ENCODE measurements around the gene SNRNP48. TPM values are rescaled to one million over a fixed set of nuclear protein-coding genes. Genes with fewer than 3 reads are reported as not detected.
A peak's percentile ranks its signal among the peaks of the same experiment; 100 is the strongest.

SNRNP48 gene
- total and polyA plus RNA-seq, 2 of the 4 experiments (the other 2 are of a cell fraction): 5.2 to 6.2 TPM

GRCh38 chr6:7540595-7540994, 49.4 kb upstream of the SNRNP48 start:
- no peak for ATAC-seq (ENCODE audit: low read depth)
- H2BK20ac ChIP-seq (ENCODE audit: low read depth, low read length): no peak overlapping the region
- H4K5ac ChIP-seq (ENCODE audit: low read depth, low read length): peak overlapping the region; percentile 59
- H3K56ac ChIP-seq (ENCODE audit: extremely low read depth, insufficient read depth, low read length): no peak overlapping the region
- intact Hi-C loops (cut with micrococcal nuclease) (loop anchor here (5.0 kb wide), 1 partner anchor 228 kb away; the partner anchor contains the start of gene SSR1), in situ Hi-C loops (cut with MboI; ENCODE audit: low sequenced_read_pairs) (no loop called here), dilution Hi-C loops (cut with HindIII; ENCODE audit: low sequenced_read_pairs, unreplicated experiment) (no loop called here)
- peak overlapping the region; percentile 83 for H2AK9ac ChIP-seq (replicated peaks; ENCODE audit: low read depth, low read length, poor library complexity)
- ChIA-PET POLR2A (ENCODE audit: unreplicated experiment) (interaction anchor here (0.5 kb wide), 1 partner anchor 22 kb away, joined by 13 read pairs; no protein-coding TSS in a partner anchor), CTCF (no interaction called here)
- peaks cover 7% of the 10 kb centered on the region for H3K4me1 ChIP-seq (ENCODE audit: control insufficient read depth, insufficient read depth, low read length)
- H3K27ac ChIP-seq (ENCODE audit: insufficient read depth, low read length): no peak overlapping the region
- H2AFZ ChIP-seq (replicated peaks; ENCODE audit: low read length, poor library complexity): peak overlapping the region; percentile 86
- H3K9me3 ChIP-seq (ENCODE audit: control insufficient read depth, insufficient read depth, low read length): no peaks in the 10 kb centered on the region
- peak overlapping the region; percentile 85 for H2BK5ac ChIP-seq (ENCODE audit: low read depth, low read length, poor library complexity, severe bottlenecking)
- no peaks in the 10 kb centered on the region; the same call in 1 of the 2 replicates for H4K20me1 ChIP-seq (ENCODE audit: insufficient read depth, low read length)
- H3K9me1 ChIP-seq (ENCODE audit: insufficient read depth, low read length): peaks cover 7% of the 10 kb centered on the region
- H2BK15ac ChIP-seq (ENCODE audit: low read depth, low read length): no peak overlapping the region; the same call in 2 of the 3 replicates
- H3K23ac ChIP-seq (ENCODE audit: low read depth, low read length): peak overlapping the region; percentile 68; the same call in 1 of the 2 replicates
- no peak overlapping the region; the same call in 1 of the 2 replicates for H2AK5ac ChIP-seq (ENCODE audit: low read depth, low read length)
- peak overlapping the region; percentile 98; the same call in 1 of the 2 replicates for H3K4me3 ChIP-seq (ENCODE audit: insufficient read depth, low read depth, low read length)
- peak overlapping the region; percentile 70; the same call in 1 of the 2 replicates for H3K18ac ChIP-seq (ENCODE audit: low read depth, low read length)
- peak overlapping the region; percentile 96 for H3K4me2 ChIP-seq (ENCODE audit: low read depth, low read length)
- no TSS peak for BruUV-seq (replicated peaks)
- peak overlapping the region; percentile 72 for H3K9ac ChIP-seq (ENCODE audit: low read depth, low read length)
- no peaks in the 10 kb centered on the region for H3K36me3 ChIP-seq (ENCODE audit: control insufficient read depth, insufficient read depth, low read length)
- peaks cover 12% of the 10 kb centered on the region; the same call in 1 of the 2 replicates for H3K27me3 ChIP-seq (ENCODE audit: control insufficient read depth, insufficient read depth, low read length)
- H3K4ac ChIP-seq (ENCODE audit: low read depth, low read length): peak overlapping the region; percentile 11
- H4K8ac ChIP-seq (ENCODE audit: low read depth in 2 of 2, low read length in 2 of 2): peak overlapping the region in 1 of 2 experiments; percentile 61; a peak in 3 of 4 replicates
- 0 out of 2 replicates have a peak overlapping the region, but pooled peaks have one; percentile 44 for H3K14ac ChIP-seq (replicated peaks; ENCODE audit: low read depth, low read length)
- peak overlapping the region; percentile 9; the same call in 1 of the 2 replicates for H2BK120ac ChIP-seq (ENCODE audit: low read depth, low read length)
- no peak for TF ChIP-seq FOS (IDR thresholded peaks at IDR 0.05; ENCODE audit: low read depth, low read length)
- TF ChIP-seq POLR2A (IDR thresholded peaks at IDR 0.05; ENCODE audit: low read depth, low read length): no peak
- TF ChIP-seq MAZ (IDR thresholded peaks at IDR 0.05; ENCODE audit: borderline replicate concordance, low read depth, low read length): no peak
- no peak for TF ChIP-seq RCOR1 (IDR thresholded peaks at IDR 0.05; ENCODE audit: insufficient replicate concordance, low read length)
- TF ChIP-seq NFE2L2 (IDR thresholded peaks at IDR 0.05; ENCODE audit: low read depth, low read length): no peak
- TF ChIP-seq ELK1 (IDR thresholded peaks at IDR 0.05; ENCODE audit: borderline replicate concordance, low read depth, low read length): no peak
- no peak for TF ChIP-seq BHLHE40 (IDR thresholded peaks at IDR 0.05; ENCODE audit: low read depth, low read length)
- TF ChIP-seq SMC3 (IDR thresholded peaks at IDR 0.05; ENCODE audit: low read depth, low read length): no peak
- TF ChIP-seq RAD21 (IDR thresholded peaks at IDR 0.05; ENCODE audit: low read length): no peak
- no peak for TF ChIP-seq RFX5 (IDR thresholded peaks at IDR 0.05; ENCODE audit: low read depth, low read length)
- TF ChIP-seq, protein P1, sequence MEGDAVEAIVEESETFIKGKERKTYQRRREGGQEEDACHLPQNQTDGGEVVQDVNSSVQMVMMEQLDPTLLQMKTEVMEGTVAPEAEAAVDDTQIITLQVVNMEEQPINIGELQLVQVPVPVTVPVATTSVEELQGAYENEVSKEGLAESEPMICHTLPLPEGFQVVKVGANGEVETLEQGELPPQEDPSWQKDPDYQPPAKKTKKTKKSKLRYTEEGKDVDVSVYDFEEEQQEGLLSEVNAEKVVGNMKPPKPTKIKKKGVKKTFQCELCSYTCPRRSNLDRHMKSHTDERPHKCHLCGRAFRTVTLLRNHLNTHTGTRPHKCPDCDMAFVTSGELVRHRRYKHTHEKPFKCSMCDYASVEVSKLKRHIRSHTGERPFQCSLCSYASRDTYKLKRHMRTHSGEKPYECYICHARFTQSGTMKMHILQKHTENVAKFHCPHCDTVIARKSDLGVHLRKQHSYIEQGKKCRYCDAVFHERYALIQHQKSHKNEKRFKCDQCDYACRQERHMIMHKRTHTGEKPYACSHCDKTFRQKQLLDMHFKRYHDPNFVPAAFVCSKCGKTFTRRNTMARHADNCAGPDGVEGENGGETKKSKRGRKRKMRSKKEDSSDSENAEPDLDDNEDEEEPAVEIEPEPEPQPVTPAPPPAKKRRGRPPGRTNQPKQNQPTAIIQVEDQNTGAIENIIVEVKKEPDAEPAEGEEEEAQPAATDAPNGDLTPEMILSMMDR (conservative IDR thresholded peaks at IDR 0.05; ENCODE audit: low read depth, low read length): no peak
- TF ChIP-seq MAFK (IDR thresholded peaks at IDR 0.05; ENCODE audit: low read depth, low read length): no peak
- no peak for TF ChIP-seq USF2 (IDR thresholded peaks at IDR 0.05; ENCODE audit: low read depth, low read length)
- no peak for TF ChIP-seq CEBPB (IDR thresholded peaks at IDR 0.05; ENCODE audit: low read depth, low read length)
- no peak for TF ChIP-seq MXI1 (IDR thresholded peaks at IDR 0.05; ENCODE audit: borderline replicate concordance, low read depth, low read length)
- no peak for TF ChIP-seq CHD1 (IDR thresholded peaks at IDR 0.05; ENCODE audit: low read depth, low read length)
- no peak for DNase-seq
- H3K79me1 ChIP-seq (ENCODE audit: low read depth in 1 of 2, low read length in 2 of 2): peaks cover 0 to 17% of the 10 kb centered on the region in 2 experiments; a peak in 2 of 4 replicates
- 25% methylated on average over 7 of the region's 17 CpGs; no CpG with 5 or more reads in 1 of the 2 experiments for WGBS, 2 experiments (ENCODE audit: extremely low coverage in 2 of 2, insufficient read length in 1 of 2)
- peak overlapping the region; percentile 18 for H4K91ac ChIP-seq (ENCODE audit: insufficient read depth, low read depth, low read length)
